GM19328 (cell line): ENCODE results near the gene TRAF3.

ENCODE experiments used
- ATAC-seq: cut with Tn5 transposase; IDR thresholded peaks from one replicate; pipeline ENCODE4 v1.9.1; 2021; ENCODE audit warnings: mild to moderate bottlenecking, moderate library complexity; ENCODE audit not compliant: unreplicated experiment

TRAF3 gene

DNA sequence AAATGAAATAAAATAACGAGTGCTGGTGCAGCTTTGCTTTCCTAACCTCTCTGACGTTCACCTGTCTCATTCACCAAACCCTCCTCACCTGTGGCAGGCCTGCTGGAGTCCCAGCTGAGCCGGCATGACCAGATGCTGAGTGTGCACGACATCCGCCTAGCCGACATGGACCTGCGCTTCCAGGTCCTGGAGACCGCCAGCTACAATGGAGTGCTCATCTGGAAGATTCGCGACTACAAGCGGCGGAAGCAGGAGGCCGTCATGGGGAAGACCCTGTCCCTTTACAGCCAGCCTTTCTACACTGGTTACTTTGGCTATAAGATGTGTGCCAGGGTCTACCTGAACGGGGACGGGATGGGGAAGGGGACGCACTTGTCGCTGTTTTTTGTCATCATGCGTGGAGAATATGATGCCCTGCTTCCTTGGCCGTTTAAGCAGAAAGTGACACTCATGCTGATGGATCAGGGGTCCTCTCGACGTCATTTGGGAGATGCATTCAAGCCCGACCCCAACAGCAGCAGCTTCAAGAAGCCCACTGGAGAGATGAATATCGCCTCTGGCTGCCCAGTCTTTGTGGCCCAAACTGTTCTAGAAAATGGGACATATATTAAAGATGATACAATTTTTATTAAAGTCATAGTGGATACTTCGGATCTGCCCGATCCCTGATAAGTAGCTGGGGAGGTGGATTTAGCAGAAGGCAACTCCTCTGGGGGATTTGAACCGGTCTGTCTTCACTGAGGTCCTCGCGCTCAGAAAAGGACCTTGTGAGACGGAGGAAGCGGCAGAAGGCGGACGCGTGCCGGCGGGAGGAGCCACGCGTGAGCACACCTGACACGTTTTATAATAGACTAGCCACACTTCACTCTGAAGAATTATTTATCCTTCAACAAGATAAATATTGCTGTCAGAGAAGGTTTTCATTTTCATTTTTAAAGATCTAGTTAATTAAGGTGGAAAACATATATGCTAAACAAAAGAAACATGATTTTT is 128.2 kb downstream of the TRAF3 start:
- ATAC-seq, result no peak

DNA sequence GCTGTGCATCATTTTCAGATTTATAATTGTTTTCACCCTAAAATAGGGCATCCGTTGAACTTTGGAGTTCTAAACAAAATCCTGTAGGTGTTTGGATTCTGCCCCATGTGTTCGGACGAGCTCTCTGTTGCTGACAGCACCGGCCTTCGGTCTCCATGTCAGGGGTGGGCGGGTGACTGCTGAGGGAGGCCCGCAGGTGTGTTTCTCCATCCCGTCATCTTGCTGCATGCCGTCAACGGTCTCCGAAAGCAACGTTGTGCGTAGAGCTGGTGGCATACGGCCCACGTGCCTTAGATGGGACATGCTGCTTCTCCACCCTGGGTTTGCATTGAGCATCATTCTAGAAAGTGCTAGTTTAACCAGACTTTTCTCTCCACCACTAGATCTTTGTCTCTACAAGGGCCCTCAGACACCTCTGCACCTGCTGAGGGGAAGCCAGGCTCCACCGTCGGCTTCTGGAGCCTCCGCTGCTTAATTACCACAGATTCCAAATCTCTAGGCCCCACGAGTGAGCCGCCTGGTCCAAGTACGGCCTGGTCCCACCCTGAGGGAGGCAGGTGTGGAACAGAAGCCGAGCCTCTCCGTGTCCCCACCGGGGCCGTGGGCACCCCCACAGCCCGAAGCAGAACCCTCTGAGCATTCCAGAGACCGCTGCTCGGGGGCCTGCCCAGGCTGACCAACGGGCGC is 129.5 kb downstream of the TRAF3 start:
- ATAC-seq, result no peak

DNA sequence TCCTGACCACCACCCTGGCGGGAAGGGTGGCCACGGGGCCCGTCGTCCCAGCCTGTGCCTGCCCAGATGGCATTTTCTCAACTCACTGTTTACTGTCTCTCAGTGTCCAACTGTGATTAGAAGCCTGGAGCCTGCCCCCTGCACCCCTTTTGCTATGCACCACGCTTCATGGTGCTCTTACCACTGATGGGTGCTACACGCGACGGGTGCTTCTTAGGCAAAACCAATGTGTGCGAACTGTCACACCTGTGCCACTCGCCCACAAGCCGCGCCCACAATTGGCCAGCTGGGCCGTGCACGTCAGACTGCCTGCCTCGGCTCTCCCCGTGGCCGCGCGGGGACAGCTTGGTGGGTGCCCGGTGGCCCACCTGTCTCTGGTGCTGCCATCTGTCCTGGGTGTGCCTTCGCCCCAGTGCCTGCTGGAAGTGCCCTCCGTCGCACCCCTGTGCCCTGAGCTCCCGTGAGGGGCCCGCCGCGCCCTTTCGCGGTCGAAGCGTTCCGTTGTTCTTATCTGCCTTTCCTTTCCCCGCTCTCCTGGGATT is 130.1 kb downstream of the TRAF3 start:
- no peak for ATAC-seq

DNA sequence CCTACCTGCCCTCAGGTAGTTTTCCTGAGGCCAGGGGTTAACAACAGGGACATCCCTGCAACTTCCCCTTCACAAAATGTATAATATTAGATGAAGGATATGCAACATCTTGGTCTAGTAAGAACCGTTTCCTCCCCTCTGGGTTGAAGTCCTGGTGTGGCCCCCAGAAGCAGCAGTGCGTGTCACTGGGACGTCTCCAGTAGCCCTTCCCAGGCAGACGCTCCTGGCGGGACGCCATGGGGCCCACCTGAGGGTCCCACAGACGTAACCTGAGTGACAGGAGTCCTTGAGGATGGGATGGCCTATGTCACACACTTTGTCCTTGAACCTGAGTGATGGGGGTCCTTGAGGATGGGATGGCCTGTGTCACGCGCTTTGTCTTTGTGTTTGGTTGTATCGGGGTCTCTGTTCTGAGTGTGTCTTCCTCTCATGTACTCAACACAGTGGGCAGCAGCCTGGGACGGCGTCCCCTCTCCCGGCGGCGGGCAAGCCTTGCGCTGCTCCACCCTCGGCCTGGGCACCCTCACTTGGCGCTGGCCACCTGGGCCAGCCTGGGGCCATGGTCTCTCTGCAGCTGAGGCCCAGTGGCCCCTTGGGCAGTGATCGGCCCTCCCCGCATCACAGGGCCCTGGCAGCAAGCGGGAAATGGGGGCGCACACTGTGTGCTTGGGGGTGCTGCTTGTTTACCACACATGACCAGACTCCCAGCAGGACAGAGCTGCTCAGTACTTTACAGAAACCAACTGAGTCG is 130.9 kb downstream of the TRAF3 start:
- ATAC-seq, result no peak

DNA sequence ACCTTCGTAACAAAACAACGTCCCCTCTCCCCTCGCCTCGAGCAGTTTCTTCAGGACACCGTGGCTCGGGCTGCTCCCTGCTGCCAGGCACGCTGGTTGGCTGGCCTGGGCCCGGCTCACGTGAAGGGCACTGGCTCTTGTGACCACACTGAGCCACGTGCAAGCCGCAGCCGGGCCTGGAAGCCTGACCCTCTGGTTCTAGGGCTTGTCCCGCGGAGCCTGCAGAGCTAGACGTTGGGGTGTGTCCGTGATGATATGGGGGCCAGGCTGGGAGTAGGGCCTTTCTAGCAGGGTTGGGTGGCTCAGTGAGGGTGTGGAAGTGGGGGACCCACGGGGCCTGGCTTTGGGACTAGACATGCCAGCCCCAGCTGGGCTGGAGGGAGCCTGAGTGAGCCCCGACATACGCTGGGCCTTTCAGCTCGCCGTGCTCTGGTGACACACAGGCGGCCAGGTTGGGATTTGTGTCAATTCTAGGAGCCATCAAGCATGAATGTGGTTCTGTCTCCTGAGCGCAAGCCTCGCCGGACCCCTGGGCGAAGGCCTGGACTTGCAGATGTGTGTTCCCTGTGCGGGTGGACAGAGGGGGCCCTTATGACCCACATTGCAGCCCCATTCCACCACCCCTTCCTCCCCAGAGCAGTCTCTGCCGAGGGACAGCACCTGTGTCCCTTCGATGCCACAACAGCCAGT is 131.7 kb downstream of the TRAF3 start:
- no peak for ATAC-seq

DNA sequence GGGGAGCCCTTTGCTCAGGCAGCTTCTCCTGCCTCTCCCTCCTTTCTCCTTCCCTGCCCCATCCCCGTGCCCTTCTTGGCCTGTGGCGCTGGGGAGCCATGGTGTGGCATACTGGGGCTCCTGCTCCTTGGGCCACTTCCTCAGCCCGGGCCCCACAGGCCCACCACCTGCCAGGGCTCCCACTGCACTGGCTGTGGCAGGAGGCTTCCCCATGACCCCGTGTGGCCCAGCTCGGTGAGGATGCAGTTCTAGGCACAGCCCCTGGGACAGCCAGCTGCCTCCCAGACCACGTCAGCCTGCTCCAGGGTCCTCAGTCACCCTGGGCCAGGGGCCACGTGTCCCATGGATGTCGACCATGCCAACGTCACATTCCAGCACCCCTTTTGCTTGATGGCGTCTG is 132.2 kb downstream of the TRAF3 start:
- ATAC-seq, result no peak

DNA sequence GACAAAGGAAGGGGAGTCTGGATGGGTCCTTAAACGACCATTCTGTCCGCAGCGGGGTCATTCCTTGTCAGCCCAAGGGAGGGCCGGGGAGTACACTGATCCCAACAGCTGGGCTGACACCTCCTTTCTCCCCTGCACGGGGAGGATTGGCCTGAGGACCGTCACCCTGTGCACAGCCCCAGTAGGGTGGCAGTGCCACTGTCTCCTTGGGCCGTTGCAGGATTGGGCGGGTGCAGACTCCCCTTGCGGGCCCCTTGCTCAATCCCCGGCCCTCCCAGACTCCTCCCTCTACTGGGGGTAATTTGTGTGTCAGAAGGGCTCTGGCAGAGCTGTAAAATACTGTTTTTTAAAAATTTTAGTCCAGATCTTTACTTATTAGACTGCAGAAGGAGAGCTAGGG is 132.7 kb downstream of the TRAF3 start:
- no peak for ATAC-seq

DNA sequence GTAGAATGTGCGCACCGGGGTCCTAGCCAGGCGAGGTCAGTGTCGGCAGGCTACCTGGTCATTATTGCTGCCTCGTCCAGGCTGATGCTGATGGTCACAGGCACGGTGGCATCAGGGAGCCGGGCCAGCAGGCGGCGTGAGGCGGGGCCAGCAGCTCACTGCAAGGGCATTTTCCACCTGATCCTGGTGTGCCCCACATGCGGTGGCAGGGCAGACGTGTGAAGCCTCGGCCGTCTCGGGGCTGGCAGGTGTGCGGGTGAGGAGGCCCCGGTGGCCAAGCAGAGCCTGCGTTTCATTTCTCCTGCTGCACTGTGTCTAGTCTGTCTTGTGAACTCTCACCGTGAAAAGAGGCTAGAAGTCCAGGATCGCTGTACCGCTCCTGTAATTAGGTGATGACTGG is 133.2 kb downstream of the TRAF3 start:
- ATAC-seq, result no peak

DNA sequence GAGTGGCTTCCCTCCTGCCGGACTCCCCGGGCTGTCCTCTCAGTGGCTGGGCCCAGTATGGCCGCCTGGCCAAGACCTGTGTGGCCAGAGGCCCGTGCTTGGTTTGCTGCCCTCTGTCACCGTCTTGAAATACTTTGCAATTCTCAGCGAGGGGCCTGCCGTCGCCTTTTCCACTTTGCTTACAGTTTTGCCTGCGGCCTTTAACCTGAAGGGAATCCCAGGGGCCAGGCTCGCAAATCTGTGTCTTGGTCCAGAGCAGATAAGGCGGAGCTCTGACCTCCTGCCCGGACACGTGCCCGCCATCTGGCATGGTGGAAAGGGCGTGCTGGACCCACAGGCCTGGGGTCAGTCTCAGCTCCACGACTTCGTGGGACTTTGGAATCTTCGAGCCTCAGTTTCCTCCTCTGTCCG is 134.3 kb downstream of the TRAF3 start:
- ATAC-seq, result no peak

DNA sequence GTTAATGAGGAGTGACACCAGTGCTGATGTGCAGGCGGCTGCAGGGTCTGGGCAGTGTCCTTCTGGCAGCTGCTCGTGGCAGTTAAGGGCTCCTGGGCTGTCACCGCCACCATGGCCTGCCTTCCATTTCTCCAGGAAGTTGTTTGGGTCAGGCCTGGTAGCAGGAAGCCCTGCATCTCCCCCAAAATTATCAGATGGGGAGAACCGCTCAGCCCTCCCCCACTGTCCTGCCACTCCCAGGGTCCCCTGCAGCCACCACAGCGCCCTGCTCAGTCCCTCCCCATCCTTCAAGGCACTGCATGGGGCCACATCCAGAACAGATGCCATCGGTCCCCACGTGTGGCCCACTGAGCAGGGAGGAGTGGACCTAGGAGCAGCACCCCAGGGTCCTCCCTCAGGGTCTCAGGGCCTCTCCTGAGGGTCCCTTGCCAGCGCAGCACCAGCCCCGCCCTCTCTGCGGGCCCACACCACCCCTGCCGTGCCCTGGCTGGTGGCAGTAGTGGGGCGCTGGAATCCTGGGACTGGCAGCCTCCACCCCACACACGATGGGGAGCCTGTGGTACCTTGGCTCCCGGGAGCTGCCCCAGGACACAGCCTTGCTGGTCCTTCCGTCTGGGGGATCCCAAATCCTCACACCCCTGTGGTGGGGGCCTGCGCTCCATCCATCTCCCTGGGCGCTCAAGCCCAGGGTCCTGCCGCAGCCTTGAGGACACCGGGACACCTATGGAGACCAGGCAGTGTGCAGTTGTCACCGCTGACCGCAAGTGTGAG is 134.9 kb downstream of the TRAF3 start:
- ATAC-seq, result no peak

DNA sequence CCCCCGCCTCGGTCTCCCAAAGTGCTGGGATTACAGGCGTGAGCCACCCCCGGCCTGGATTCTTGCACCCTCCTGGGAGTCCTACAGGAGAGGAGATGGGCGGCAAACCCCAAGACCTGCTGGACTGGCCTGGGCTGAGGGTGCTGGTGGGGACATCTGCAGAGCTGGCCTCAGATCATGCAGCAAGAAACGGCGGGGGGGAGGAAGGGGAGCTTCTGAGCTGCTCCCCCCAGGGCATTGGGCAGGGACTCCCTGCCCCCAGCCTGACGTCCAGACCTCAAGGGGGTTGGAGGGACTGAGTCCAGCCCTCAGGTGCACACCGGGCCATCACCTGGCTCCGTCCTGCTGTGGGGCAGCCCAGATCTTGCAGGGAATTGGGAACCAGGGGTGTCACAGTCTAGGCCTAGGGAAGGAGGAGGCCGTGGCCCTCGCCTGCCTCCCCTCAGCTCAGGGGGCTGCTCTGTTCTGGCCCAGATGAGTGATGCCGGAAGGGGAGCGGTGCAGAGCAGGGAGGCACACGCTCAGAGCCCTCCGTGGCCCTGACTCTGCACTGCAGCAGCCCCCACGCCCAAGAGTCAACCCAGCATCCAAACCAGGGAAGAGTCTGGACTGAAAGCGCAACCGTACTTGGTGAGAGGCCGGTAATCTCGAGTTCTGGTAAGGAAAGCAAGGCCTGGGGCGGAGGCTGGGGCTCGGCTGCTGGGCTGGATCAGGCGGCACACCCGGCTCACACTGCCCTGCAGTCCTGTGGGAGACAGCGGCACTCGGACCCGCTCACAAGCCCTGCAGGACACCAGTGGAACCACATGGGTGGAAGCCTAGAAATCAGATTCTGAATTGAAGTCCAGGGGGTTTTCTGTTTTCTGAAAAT is 136.3 kb downstream of the TRAF3 start:
- no peak for ATAC-seq

DNA sequence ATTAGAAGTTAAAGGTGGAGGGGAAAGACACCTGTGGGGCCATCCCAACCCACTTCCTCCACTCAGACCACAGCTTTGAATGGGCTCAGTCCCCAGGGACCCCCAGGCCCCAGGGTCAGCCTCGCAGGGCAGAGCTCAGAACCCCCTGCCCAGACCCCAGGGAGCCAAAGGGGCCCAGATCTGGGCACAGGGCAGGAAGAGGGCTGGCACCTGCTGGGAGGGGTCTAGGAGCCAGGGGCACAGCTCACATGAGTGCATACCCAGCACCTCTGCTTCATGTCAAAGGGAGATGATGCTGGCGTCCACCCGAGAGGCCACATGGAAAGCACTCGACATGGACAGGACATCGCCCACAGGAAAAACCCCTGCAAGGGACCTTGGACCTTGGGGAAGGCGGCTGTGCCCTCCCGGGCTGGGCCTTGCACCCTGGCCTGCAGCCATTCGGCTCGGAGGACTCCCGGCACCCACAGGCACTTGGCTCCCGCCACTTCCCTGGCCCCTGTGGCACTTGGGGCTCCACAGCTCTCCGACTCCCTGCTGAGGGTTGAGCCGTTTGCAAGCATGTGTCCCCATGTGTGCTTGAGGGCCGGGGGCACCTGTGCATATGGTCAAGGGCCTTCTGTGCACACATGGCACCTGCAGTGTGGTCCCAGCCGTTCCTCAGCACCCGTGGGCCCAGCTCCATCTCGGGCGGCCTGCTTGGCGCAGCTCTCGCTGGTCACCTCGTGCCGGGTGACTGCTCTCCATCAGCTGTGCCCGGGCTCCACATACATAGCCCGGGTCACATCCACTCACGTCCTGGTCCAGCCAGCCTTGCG is 137.4 kb downstream of the TRAF3 start:
- ATAC-seq, result no peak

DNA sequence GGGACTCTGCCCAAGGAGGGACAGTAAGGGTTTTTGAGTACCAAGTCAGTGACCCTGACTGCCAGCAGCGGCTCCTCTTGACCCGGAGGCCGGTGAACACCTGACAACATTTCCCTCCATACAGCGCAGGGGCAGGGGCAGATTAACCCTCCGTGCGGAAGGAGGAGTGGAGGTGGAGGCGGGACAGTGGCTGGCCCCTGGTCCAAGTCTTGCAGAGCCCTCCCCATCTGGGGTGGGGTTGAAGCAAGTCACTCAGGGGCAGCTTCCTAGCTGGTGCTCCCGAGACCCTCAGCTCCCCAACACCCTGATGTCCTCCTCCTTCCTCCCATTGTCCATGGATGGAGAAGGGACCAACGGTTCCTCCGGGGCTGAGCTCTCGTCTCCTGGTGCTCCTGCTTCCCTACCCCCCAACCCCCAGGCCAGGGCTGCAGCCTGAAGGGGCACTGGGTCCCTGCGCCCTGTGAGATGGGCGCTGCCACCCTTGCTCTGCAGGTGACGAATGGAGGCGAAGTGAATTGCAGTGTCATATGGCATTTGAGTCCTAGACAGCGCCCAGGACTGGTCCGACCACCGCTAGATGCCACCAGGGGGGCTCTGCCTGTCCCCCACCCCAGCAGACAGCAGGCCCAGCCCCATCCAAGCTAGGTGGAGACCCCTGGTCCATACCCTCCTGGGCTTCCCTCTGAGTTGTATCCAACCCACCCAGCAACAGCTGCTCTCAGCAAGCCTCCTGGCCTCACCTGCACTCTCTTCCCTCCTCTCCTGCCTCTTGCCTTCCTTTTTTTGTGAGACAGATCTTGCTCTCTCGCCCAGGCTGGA is 138.3 kb downstream of the TRAF3 start:
- no peak for ATAC-seq

DNA sequence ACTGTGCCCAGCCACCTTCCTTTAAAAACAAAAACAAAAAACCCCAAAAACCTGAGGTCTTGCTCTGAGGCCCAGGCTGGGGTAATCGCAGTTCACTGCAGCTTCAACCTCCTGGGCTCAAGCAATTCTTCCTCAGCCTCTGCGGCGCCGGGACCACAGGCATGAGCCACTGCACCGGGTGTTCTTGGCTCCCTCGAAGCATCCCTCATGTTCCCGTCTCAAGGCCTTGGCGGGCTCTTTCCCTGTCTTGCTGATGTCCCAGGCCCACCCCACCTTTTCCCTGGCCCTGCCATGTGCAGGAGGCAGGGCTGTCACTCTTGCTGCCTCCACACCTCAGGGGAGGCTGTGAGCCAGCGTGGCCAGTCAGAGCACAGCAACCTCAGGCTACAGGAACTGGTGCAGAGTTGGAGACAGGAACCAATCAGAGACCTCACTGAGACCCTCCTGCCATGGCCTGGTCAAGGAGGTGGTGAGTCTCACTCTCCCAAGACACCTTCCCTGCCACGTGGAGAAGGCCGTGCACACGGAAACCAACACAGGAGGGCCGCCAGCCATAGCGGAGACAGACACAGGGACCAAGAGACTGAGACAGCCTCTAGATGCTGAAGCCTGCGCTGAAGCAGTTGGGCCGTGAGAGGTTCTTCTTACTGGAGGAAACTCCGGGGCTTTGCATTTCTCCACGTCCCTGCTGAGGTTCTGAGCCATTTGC is 139.3 kb downstream of the TRAF3 start:
- ATAC-seq, result no peak

DNA sequence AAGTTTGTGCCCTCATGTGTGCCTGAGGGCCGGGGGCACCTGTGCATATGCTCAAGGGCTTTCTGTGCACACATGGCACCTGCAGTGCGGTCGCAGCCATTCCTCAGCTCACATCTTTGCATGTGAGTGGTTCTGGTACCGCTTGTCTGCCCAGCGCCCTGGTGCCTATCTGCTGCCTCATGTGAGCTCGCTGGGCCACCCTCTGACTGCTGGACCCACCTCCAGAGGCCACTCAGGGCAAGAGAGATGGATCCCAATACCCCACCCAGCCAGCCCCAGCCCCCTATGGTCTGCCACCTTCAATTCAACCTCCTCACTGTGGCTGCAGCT is 139.8 kb downstream of the TRAF3 start:
- ATAC-seq, result no peak

DNA sequence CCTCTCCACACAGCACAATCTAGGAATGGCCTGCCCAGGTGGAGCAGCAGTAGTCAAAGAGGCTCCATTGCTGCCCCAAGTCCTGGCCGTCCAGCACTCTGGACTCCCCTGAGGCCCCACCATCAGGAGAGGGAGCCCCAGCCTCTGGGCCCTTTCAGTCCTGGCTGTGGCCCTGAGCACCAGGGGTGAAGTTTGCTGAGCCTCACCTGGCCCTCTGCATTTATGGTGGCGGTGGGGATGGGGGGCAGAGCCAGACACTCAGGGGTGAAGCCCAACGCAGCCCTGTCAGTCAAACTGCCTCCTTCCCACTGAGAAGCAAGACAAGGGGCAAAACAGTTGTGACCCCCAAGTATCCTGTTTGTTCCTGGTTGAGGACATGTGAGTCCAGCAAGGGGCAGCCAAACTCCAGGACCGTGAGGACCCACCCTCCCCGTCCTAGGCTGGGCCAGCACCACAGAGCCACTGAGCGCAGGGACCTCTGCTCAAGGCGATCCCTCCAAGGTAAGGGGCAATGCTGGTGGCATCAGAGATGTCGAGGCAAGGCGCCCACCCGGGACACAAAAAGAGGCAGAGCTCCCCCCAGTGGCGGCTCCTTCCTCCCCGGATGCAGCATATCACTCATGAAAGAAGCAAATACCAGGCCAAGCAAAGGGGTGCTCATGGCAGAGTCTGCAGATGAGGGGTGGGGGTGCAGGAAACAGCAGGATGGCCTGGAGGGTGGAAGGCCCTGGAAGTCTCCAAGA is 140.4 kb downstream of the TRAF3 start:
- no peak for ATAC-seq
